Fibroblast of the aortic adventitia (primary cell): ENCODE measurements around the gene KIF1B. TPM values are rescaled to one million over a fixed set of nuclear protein-coding genes. Genes with fewer than 3 reads are reported as not detected.
A peak's percentile ranks its signal among the peaks of the same experiment; 100 is the strongest.
"Not testable (repeated sequence)": the region's sequence is repeated elsewhere in the genome, so short reads cannot be mapped to it uniquely, and the experiment has no call there.

Experiments
- DNase-seq: peaks from one replicate; pipeline ENCODE4 v3.0.0-alpha.2; 2010; ENCODE audit warnings: low read depth
- H3K4me3 ChIP-seq: 2 replicates; pipeline ENCODE4 v1.5.1; 2011; ENCODE audit warnings: low read depth, mild to moderate bottlenecking, control low read depth, low read length, moderate library complexity
- CTCF ChIP-seq: IDR thresholded peaks from 2 replicates; pipeline ENCODE4 v1.5.1; 2011; ENCODE audit warnings: mild to moderate bottlenecking, low read length, control low read depth, inconsistent platforms; ENCODE audit not compliant: insufficient read depth
- total RNA-seq: library from RNA; depleted of rRNA; stranded (reverse); fragments of >200 nt; gene quantifications from 2 replicates; pipeline ENCODE4 v1.2.3, GENCODE V29; 2012; ENCODE audit warnings: low replicate concordance

Gene KIF1B
- total RNA-seq, 1 donor: 34.8 TPM

- no peak for TF ChIP-seq CTCF
- peak; percentile 53 for DNase-seq
- H3K4me3 ChIP-seq: no peak overlapping the region
Measured at GRCh38 chr1:10195570-10195969, 14.8 kb upstream of the KIF1B start.

GRCh38 chr1:10196976-10197375 is 13.4 kb upstream of the KIF1B start:
- peak; percentile 93 for DNase-seq
- no peak for TF ChIP-seq CTCF

GRCh38 chr1:10200620-10201019 is 9.8 kb upstream of the KIF1B start:
- no peak for DNase-seq
- no peak for TF ChIP-seq CTCF
- H3K4me3 ChIP-seq: no peak overlapping the region

More at GRCh38 chr1:10196976-10197375, 13.4 kb upstream of the KIF1B start:
- H3K4me3 ChIP-seq: no peak overlapping the region

GRCh38 chr1:10204003-10204642 is 6.2 kb upstream of the KIF1B start:
- H3K4me3 ChIP-seq: no peak overlapping the region
- TF ChIP-seq CTCF: no peak
- DNase-seq: no peak

GRCh38 chr1:10205206-10205605 is 5.2 kb upstream of the KIF1B start:
- H3K4me3 ChIP-seq, DNase-seq: not testable (repeated sequence)

- no peak overlapping the region for H3K4me3 ChIP-seq
- no peak for TF ChIP-seq CTCF
- DNase-seq: no peak
Measured at GRCh38 chr1:10207810-10208209, 2.6 kb upstream of the KIF1B start.

GRCh38 chr1:10208537-10208936 is 1.8 kb upstream of the KIF1B start:
- no peak for DNase-seq
- no peak overlapping the region for H3K4me3 ChIP-seq
- TF ChIP-seq CTCF: no peak
